Activated naive CD4-positive, alpha-beta T cell treated with Interleukin-2 at 50 U/mL for 16 hours (primary cell): Measurements from ENCODE around the gene KDM4B.

Experiments used
- DNase-seq: peaks from one replicate; pipeline ENCODE4 v3.0.0-alpha.2; 2020

The KDM4B gene

GRCh38 chr19:4986056-4986455 lies 17.1 kb downstream of the KDM4B start:
- no peak for DNase-seq

DNA sequence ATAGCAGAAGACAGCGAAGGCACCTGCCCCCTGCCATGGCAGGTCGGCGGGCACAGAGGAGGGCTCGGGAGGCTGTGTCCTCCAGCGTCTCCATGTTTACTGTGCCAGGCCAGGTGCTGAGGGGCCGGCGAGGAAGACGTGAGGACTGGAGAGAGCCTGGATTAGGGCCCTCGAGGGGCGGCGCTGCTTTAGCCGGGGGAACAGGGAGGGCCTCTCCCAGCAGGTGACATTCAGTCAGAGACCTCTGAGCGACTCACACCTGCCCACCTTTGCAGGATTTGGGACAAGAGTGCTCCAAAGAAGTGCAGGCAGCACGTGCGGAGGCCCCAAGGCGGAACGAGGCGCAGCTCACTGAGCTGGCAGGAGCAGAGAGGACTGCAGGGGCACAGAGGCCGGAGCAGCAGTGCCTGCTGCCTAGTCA lies 17.6 kb downstream of the KDM4B start:
- DNase-seq = no peak

DNA sequence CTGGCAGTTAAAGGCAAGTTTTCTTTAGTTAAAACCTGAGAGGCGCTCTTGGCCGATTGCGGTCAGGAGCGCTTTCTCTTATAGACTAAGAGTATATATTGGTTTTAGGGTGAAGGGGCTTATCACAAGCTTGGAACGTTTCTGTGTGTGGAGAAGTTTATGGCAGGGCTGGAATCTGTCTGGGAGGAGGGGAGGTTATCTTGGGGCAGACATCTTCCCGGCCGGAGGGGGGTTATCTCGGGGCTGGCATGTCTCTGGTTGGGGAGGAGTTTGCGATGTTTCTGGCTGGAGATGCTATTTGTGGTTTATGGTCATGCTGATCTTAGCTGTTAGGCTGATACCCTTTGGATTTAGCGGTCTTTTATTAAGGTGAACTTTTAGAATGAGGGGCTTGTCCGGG lies 18.3 kb downstream of the KDM4B start:
- no peak for DNase-seq

DNA sequence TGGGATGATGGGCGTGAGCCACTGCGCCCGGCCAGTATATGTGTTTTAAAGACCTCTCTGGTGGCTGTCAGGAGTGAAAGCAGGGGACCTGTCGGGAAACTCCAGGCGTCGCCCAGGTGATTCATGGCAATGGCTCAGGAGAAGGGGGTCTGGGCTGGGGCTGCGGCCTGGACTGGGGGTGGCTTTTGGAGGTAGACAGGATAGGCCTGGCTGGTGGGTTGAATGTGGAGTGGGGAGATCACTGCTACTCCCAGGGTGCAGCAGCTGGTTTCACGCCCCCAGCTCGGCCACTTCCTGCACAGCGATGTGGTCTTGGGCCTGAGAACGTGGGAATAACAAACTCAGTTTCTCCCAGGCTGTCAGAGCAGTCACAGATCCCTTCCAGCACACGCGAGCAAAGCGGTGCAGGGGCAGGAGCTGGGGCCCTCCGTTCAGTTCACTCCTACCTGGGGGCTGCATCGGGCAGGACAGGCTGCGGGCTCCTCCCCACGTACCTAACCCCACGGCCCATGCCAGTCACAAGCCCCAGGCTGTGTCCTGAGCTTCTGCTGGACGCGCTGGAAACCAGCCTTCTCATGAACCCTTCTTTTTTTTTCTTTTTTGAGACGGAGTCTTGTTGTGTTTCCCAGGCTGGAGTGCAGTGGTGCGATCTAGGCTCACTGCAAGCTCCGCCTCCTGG lies 18.9 kb downstream of the KDM4B start:
- no peak for DNase-seq

DNA sequence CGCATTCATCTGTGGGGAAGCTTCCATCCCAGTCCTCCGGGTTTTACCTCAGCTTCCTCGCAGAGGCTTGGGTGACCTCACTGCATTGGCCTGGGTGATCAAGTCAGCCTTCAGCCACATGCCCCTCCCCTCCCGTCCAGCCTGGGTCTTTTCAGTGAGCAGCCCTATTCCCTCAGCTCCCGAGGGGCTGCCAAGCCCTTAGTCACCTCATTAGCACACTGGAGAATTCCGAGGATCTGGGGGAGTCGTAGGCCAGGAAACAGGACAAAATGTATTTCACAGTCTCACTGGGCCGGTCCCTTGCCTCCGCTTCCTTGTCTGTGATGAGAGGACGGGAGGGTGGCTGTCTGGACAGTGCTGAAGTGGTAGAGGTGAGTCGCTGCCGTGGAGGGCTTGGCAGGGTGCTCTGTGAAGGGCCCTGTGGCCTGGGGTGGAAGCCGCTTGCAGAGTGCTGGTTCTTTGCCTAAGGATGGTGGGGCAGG lies 19.9 kb downstream of the KDM4B start:
- DNase-seq = no peak

- no peak for DNase-seq
These were observed 21.4 kb downstream of the KDM4B start for GRCh38 chr19:4990306-4990705.

DNA sequence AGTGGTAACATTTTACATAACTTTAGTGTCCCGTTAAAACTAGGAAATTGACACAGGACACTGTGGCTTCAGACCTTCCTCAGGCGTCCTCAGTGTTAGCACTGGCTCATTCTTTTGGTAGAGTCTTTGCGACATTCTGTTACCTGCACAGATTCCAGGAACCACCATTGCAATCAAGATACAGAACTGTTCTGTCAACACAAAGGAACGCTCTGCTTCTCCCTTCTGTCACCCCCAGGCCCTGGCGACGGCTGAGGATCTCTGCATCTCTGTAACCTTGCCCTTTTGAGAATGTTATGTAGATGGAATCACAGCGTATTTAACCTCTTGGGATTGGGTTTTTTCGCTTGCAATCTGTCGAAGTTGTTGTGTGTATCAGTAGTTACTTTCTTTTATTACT lies 22.6 kb downstream of the KDM4B start:
- DNase-seq = no peak

GRCh38 chr19:4991996-4992698 lies 23.2 kb downstream of the KDM4B start:
- DNase-seq = no peak

- DNase-seq = no peak
These were observed 24.8 kb downstream of the KDM4B start for GRCh38 chr19:4993683-4994082.

- no peak for DNase-seq
These were observed 27.8 kb downstream of the KDM4B start for GRCh38 chr19:4996701-4997100.

GRCh38 chr19:4997297-4997696 lies 28.4 kb downstream of the KDM4B start:
- no peak for DNase-seq

DNA sequence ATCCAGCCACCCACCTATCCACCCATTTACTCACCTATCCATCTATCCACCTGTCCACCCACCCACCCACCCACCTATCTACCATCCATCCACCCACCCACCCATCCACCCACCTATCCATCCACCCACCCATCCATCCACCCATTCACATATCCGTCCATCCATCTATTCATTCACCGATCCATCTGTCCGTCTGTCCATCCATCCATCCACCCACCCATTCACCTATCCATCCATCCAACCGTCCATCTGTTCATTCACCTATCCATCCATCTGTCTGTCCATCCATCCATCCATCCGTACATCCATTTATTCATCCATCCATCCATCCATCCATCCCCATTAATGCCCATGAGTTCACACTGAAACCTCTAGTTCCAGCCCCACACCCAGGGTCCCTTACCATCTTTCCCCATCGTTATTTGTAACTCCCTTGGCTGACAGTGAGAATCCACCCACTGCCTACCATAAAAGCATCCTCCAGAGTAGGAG lies 31.3 kb downstream of the KDM4B start:
- no peak for DNase-seq

DNA sequence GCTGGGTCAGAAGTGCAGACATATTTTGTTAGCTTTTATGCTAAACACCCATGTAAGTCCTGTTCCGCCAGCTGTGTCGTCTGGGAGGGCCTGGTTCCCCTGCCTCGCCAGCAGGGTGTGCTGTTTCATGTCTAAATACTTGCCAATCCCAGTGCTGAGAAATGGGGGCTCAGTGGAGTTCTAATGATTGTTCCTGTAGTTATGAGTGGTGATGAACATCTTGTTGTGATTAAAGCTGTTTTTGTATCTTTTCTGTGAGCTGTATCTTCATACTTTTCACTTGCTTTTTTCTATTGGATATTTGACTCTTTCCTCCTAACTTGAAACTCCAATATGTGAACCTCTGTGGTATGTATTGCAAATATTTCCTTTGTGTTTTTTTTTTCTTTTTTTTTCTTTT lies 32.7 kb downstream of the KDM4B start:
- DNase-seq = peak; percentile 28

GRCh38 chr19:5002143-5002542 lies 33.2 kb downstream of the KDM4B start:
- no peak for DNase-seq

GRCh38 chr19:5003781-5004180 lies 34.9 kb downstream of the KDM4B start:
- DNase-seq = no peak

- no peak for DNase-seq
These were observed 36.2 kb downstream of the KDM4B start for GRCh38 chr19:5005096-5005495.

DNA sequence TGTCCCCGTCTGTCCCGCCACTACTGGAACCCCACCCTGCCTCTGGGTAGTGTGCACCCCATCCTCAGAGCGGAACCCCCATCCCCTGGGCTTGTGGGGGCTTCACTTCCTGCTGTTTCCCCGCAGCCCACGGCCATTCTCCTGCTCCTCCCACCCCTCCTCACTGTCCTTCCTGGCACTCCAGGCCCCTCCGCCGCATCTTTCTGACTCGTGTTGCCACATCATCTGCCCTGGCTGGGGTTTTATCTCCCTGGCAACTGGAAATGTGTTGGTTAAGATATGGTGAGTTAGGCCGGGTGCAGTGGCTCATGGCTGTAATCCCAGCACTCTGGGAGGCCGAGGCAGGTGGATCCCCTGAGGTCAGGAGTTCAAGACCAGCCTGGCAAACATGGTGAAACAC lies 37.3 kb downstream of the KDM4B start:
- DNase-seq = no peak

- DNase-seq = no peak
These were observed 37.9 kb downstream of the KDM4B start for GRCh38 chr19:5006821-5007220.

DNA sequence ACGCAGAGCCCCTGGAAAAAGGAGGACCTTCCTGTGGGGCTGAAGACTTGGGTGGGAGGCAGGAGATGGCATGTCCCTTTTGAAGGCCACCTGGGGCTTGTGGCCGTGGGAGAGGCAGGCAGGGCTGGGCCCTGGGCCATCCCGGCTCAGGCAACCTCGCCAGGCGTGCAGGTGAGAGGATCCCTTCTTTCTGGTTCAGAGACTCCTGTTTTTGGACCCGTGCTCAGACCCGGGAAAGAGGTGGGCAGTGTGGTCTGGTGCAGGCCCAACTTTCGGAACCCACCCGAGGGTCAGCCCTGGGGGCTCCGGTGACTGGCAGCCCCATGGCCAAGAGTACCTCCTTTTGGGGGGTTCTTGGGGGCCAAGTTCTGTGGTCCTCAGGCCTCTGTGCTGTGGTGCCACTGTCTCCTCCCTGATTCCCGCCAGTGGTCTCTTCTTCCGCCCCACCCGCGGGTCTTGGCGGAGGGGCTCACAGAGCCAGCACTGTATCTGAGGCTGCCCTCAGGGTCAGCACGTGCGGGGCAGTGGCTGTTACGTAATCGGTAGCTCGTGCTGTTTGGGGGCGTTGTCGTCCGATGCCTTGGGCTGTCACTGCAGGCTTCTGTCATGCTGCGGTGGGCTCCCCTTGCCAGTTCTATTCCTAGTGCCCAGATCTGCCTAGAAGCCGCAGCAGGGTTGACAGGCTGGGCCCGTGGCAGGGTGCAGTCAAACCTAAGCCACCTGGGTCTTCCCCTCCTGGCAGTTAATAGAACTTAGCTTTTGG lies 42.7 kb downstream of the KDM4B start:
- DNase-seq = no peak

DNA sequence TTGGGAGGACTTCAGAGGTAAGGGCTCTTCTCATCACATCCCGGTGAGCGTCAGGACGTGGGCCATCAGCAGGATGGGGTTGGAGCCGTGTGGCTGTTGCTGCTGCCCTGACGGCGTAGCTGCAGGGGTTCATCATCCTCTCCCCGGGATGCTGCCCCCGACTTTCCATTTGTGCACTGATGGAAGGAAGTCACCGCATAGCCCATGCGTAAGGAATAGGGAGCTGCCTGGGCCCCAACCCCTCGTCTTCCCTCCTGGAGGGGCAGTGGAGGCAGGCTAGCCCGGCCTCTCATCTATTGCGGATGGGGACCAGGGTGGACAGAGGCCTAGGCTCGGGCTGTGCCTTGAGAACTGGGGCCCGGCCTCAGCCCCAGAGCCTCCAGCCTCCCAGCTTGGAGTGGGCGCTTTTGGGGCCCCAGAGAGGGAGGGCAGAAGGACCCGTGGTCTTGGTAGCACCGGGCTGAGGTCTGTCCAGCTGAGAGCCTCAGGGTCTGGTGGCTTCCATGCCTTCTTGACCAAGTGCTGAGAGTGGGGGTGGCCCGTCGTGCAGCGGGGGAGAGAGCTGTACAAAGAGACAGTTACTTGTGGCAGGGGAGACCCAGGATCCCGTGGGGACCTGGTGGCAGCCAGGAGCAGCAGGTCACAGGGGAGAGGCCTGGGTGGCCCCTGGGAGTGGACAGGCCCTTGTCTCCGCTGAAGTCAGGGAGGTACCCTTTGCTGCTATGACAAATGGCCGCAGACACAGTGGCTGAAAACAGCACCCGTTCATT lies 44.0 kb downstream of the KDM4B start:
- no peak for DNase-seq

DNA sequence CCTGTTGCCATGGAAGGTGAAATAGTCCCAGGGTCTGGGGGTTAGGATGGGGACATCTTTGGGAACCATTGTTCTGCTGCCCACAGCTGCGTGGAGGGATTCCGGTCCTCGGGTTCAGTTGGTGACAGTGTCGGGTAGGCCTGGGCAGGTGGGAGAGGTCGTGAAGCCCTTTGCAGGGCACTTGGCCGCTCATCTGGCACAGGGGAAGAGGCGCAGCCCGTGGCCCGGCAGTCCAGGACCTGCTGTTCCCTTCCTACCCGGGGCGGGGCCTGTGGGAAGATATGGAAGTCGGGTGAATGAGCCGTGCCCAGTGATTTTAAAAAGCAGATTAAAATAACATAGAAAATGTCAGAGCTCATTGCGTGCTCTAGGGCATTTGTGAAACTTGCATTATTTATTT lies 44.8 kb downstream of the KDM4B start:
- no peak for DNase-seq

GRCh38 chr19:5014941-5015340 lies 46.0 kb downstream of the KDM4B start:
- no peak for DNase-seq

DNA sequence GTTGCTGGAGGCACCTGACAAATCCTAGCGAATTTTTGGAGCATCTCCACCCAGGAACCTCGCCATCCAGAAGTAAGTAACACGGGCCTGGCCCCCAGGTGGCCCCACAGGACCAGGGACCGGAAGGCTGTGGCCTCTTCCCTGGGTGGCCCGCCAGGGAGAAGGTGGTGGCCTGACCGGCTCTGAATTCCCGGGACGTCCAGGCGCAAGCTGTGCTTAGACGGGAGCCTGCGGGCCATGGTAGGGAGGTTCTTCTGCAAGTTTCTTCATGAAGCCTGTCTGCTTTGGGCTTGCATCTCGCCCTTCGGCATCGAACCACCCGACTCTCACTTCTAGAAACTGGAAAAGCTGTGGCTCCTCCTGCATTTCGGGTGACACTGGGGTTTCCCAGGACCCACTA lies 47.4 kb downstream of the KDM4B start:
- DNase-seq = no peak
